Neural progenitor cell (in vitro differentiated cells): ENCODE results near the gene CCDC152.

Experiments used
- CTCF ChIP-seq: fragments of 200-600 bp; sonication (generic); IDR thresholded peaks from 2 replicates; pipeline ENCODE4 v1.5.1; 2017; ENCODE audit warnings: antibody characterized with exemption, mild to moderate bottlenecking
- EZH2phosphoT487 ChIP-seq: fragments of 200-600 bp; sonication (generic); IDR thresholded peaks from 2 replicates; pipeline ENCODE4 v1.6.1; 2017; ENCODE audit warnings: antibody characterized with exemption

GRCh38 chr5:42787845-42788244 is 31.2 kb downstream of the CCDC152 start:
- TF ChIP-seq CTCF = no peak
- no peak for TF ChIP-seq EZH2phosphoT487
